IPS-20b (cell line): ENCODE measurements around the gene EPG5.
"Not testable (repeated sequence)": the region's sequence is repeated elsewhere in the genome, so short reads cannot be mapped to it uniquely, and the experiment has no call there.

Experiments
- H3K27ac ChIP-seq: one replicate; pipeline ENCODE4 v1.5.1; 2013; ENCODE audit warnings: low read length
- H3K27me3 ChIP-seq: 2 replicates; pipeline ENCODE4 v1.6.1; 2013; ENCODE audit warnings: mild to moderate bottlenecking, low read length, inconsistent platforms; ENCODE audit not compliant: insufficient read depth
- H3K36me3 ChIP-seq: 2 replicates; pipeline ENCODE4 v1.6.1; 2013; ENCODE audit warnings: low read depth, mild to moderate bottlenecking, inconsistent platforms, low read length, moderate library complexity; ENCODE audit not compliant: insufficient read depth
- H3K4me1 ChIP-seq: 2 replicates; pipeline ENCODE4 v1.6.1; 2013; ENCODE audit warnings: mild to moderate bottlenecking, control low read depth, inconsistent platforms, low read length, moderate library complexity; ENCODE audit not compliant: insufficient read depth
- H3K4me3 ChIP-seq: 2 replicates; pipeline ENCODE4 v1.5.1; 2013; ENCODE audit warnings: mild to moderate bottlenecking, low read length, inconsistent platforms
- H3K9ac ChIP-seq: 2 replicates; pipeline ENCODE4 v1.6.1; 2013; ENCODE audit warnings: low read depth, mild to moderate bottlenecking, inconsistent platforms, low read length, moderate library complexity
- H3K9me3 ChIP-seq: 2 replicates; pipeline ENCODE4 v1.6.1; 2013; ENCODE audit warnings: mild to moderate bottlenecking, low read depth, low read length, inconsistent platforms; ENCODE audit not compliant: insufficient read depth

Gene EPG5

GRCh38 chr18:45999536-45999935, 32.4 kb upstream of the EPG5 start:
- H3K27me3 ChIP-seq = no peaks in the 10 kb centered on the region
- no peak overlapping the region for H3K27ac ChIP-seq
- H3K9me3 ChIP-seq = peaks cover 11% of the 10 kb centered on the region
- H3K9ac ChIP-seq = no peak overlapping the region
- H3K36me3 ChIP-seq = no peaks in the 10 kb centered on the region
- H3K4me3 ChIP-seq = no peak overlapping the region
- H3K4me1 ChIP-seq = 0 out of 2 replicates have a peak, but pooled peaks cover 6% of the 10 kb centered on the region

- Histone ChIP-seq H3K4me1 (0 out of 2 replicates have a peak, but pooled peaks cover 6% of the 10 kb centered on the region), H3K4me3 (no peak overlapping the region), H3K9me3 (peaks cover 11% of the 10 kb centered on the region), H3K27me3 (no peaks in the 10 kb centered on the region), H3K27ac (peak overlapping the region; percentile 20), H3K9ac (no peak overlapping the region), H3K36me3 (no peaks in the 10 kb centered on the region)
Measured at GRCh38 chr18:45998244-45998643, 31.1 kb upstream of the EPG5 start.

- H3K4me3 ChIP-seq = no peak overlapping the region
- H3K27ac ChIP-seq = peak overlapping the region; percentile 20
- H3K9me3 ChIP-seq = peaks cover 7% of the 10 kb centered on the region
- 0 out of 2 replicates have a peak, but pooled peaks cover 6% of the 10 kb centered on the region for H3K4me1 ChIP-seq
- H3K36me3 ChIP-seq = no peaks in the 10 kb centered on the region
- no peaks in the 10 kb centered on the region for H3K27me3 ChIP-seq
- H3K9ac ChIP-seq = no peak overlapping the region
Measured at GRCh38 chr18:45997700-45998151, 30.6 kb upstream of the EPG5 start.

- H3K4me3 ChIP-seq = no peak overlapping the region
- no peak overlapping the region for H3K9ac ChIP-seq
- H3K27ac ChIP-seq = no peak overlapping the region
- H3K27me3 ChIP-seq = no peaks in the 10 kb centered on the region
- H3K36me3 ChIP-seq = no peaks in the 10 kb centered on the region
- H3K4me1 ChIP-seq = 0 out of 2 replicates have a peak, but pooled peaks cover 6% of the 10 kb centered on the region
- H3K9me3 ChIP-seq = no peaks in the 10 kb centered on the region
Measured at GRCh38 chr18:45995461-45995860, 28.3 kb upstream of the EPG5 start.

GRCh38 chr18:45993438-45993837, 26.3 kb upstream of the EPG5 start:
- no peak overlapping the region for H3K4me3 ChIP-seq
- H3K36me3 ChIP-seq = no peaks in the 10 kb centered on the region

GRCh38 chr18:45992527-45992926, 25.4 kb upstream of the EPG5 start:
- H3K9ac ChIP-seq, H3K4me3 ChIP-seq, H3K4me1 ChIP-seq, H3K27me3 ChIP-seq, H3K27ac ChIP-seq, H3K36me3 ChIP-seq, H3K9me3 ChIP-seq: not testable (repeated sequence)

More at GRCh38 chr18:45993438-45993837, 26.3 kb upstream of the EPG5 start:
- H3K9ac ChIP-seq = no peak overlapping the region
- 0 out of 2 replicates have a peak, but pooled peaks cover 3% of the 10 kb centered on the region for H3K4me1 ChIP-seq
- H3K27me3 ChIP-seq = no peaks in the 10 kb centered on the region
- H3K27ac ChIP-seq = no peak overlapping the region
- H3K9me3 ChIP-seq = no peaks in the 10 kb centered on the region

- Histone ChIP-seq H3K9me3 (no peaks in the 10 kb centered on the region), H3K27me3 (no peaks in the 10 kb centered on the region)
Measured at GRCh38 chr18:45991788-45992187, 24.7 kb upstream of the EPG5 start.

GRCh38 chr18:45984546-45985235, 17.6 kb upstream of the EPG5 start:
- Histone ChIP-seq H3K4me1 (no peaks in the 10 kb centered on the region), H3K27me3 (no peaks in the 10 kb centered on the region), H3K4me3 (no peak overlapping the region), H3K27ac (no peak overlapping the region), H3K9ac (no peak overlapping the region), H3K36me3 (no peaks in the 10 kb centered on the region), H3K9me3 (no peaks in the 10 kb centered on the region)

More at GRCh38 chr18:45991788-45992187, 24.7 kb upstream of the EPG5 start:
- Histone ChIP-seq H3K27ac (no peak overlapping the region), H3K4me1 (no peaks in the 10 kb centered on the region), H3K36me3 (no peaks in the 10 kb centered on the region), H3K9ac (no peak overlapping the region), H3K4me3 (no peak overlapping the region)

GRCh38 chr18:45981821-45982220, 14.7 kb upstream of the EPG5 start:
- Histone ChIP-seq H3K27me3 (no peaks in the 10 kb centered on the region), H3K9me3 (no peaks in the 10 kb centered on the region), H3K4me3 (no peak overlapping the region), H3K36me3 (no peaks in the 10 kb centered on the region), H3K27ac (no peak overlapping the region), H3K4me1 (peaks cover 6% of the 10 kb centered on the region; the same call in 1 of the 2 replicates), H3K9ac (no peak overlapping the region)

- Histone ChIP-seq H3K27me3 (no peaks in the 10 kb centered on the region), H3K4me3 (no peak overlapping the region), H3K9ac (no peak overlapping the region), H3K27ac (no peak overlapping the region), H3K4me1 (peaks cover 6% of the 10 kb centered on the region; the same call in 1 of the 2 replicates), H3K36me3 (no peaks in the 10 kb centered on the region), H3K9me3 (no peaks in the 10 kb centered on the region)
Measured at GRCh38 chr18:45980229-45980628, 13.1 kb upstream of the EPG5 start.

GRCh38 chr18:45978084-45978483, 11.0 kb upstream of the EPG5 start:
- Histone ChIP-seq H3K9me3 (no peaks in the 10 kb centered on the region), H3K4me3 (no peak overlapping the region), H3K36me3 (no peaks in the 10 kb centered on the region), H3K27ac (no peak overlapping the region), H3K27me3 (no peaks in the 10 kb centered on the region), H3K9ac (no peak overlapping the region), H3K4me1 (peaks cover 6% of the 10 kb centered on the region; the same call in 1 of the 2 replicates)

- no peak overlapping the region for H3K4me3 ChIP-seq
- no peak overlapping the region for H3K9ac ChIP-seq
- H3K27me3 ChIP-seq = no peaks in the 10 kb centered on the region
- no peaks in the 10 kb centered on the region for H3K9me3 ChIP-seq
- H3K36me3 ChIP-seq = no peaks in the 10 kb centered on the region
- peaks cover 6% of the 10 kb centered on the region; the same call in 1 of the 2 replicates for H3K4me1 ChIP-seq
- H3K27ac ChIP-seq = no peak overlapping the region
Measured at GRCh38 chr18:45976974-45977373, 9.8 kb upstream of the EPG5 start.
